IPS DF 19.7 (cell line): Measurements from ENCODE around the gene MALL.
"Not testable (repeated sequence)": the region's sequence is repeated elsewhere in the genome, so short reads cannot be mapped to it uniquely, and the experiment has no call there.

Experiments
- DNase-seq: peaks from one replicate; pipeline ENCODE4 v3.0.0-alpha.2; 2013; ENCODE audit warnings: low read depth, low spot score

The MALL gene

DNA sequence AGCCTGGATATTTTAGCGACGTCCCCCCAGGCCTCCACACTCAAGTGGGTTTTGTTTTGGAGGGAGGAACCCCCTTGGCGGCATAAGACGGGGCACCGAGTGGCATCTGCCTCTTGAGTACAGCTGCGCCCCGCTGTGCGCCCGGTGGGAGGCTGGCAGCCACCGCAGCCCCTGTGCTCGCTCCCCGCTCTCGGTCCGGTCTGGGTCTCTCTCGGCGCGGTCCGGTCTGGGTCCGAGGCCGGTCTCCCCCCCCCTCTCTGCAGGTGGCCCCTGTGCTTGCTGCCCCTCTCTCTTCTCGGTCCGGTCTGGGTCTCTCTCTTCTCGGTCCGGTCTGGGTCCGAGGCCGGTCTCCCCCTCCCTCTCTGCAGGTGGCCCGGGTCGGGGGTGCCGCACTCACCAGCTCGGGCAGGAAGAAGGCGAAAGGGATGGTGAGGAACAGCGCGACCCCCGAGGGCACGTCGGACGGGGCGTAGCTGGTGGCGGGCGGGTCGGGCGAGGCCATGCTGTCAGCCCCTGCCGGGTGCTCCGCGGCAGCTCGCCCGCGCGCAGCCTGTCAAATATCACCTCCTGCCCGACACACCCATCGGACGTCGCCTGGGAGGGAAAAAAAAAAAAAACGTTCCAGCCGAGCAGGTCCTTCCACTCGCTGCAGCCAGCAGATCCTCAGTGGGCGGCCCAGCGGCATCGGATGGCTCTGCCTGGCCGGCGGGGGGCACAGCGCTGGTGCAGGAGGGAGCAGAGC lies at the start of gene MALL:
TSS of gene MALL (minus strand) at position 532 of the 742 bp plus-strand sequence. CDS start at position 502, 30 bp downstream.
- DNase-seq = no peak

DNA sequence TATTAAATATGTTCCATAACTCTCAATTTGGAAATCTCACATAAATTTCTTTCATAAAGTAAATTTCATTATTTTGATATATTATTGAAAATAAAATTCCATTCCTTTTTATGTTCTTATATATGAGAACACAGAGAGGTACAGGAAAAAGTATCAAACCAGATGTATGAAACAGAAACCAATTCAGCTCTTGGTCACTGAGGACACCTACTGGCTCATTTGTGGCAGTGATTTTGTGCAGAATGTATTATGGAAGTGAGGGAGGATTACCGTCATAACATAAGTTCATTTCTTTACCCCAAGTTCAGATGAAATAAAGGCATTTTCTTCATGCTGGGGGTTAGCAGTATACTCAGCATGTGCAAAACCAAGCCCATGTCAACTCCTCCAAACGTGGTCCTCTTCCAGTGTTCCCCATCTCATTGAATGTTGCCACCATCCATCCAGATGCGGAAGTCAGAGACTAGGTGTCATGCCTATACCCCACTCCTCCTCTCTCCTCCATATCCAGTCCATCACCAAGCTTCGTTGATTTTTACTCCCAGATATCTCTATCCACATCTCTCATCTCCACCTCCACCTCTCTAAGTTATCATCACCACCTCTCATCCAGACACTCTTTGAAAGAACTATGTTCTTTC lies 41.7 kb upstream of the MALL start:
- DNase-seq = no peak

DNA sequence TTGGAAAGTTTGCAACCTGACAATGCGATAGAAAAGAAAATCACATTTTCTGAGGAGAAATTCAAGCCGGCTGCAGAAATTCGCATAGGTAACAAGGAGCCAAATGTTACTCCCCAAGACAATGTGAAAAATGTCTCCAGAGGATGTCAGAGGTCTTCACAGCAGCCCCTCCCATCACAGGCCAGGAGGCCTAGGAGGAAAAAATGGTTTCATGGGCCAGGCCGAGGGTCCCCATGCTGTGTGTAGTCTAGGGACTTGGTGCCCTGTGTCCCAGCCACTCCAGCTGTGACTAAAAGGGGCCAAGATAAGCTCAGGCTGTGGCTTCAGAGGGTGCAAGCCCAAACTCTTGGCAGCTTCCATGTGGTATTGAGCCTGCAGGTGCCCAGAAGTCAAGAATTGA lies 39.2 kb upstream of the MALL start:
- DNase-seq = not testable (repeated sequence)

DNA sequence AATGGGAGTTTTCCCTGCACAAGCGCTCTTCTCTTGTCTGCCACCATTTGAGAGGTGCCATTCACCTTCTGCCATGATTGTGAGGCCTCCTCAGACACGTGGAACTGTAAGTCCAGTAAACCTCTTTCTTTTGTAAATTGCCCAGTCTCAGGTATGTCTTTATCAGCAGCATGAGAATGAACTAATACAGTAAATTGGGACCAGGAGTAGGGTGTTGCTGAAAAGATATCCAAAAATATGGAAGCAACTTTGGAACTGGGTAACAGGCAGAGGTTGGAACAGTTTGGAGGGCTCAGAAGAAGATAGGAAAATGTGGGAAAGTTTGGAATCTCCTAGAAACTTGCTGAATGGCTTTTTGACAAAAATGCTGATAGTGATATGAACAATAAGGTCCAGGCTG lies 38.6 kb upstream of the MALL start:
- DNase-seq = not testable (repeated sequence)

DNA sequence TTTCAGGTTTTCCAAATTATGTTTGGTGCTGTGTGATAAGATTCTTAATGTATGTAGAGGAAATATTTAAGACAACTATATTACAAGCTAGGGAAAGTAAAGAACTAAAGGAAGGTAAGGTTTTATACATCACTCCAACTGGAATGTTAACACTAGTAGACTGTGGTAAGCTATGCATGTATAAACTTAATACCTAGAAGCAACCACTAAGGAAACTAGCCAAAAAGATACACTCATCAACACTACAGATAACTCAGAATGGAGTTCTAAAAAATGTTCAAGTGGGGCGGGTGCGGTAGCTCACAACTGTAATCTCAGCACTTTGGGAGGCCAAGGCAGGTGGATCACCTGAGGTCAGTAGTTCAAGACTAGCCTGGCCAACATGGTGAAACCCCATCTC lies 37.8 kb upstream of the MALL start:
- DNase-seq = no peak

DNA sequence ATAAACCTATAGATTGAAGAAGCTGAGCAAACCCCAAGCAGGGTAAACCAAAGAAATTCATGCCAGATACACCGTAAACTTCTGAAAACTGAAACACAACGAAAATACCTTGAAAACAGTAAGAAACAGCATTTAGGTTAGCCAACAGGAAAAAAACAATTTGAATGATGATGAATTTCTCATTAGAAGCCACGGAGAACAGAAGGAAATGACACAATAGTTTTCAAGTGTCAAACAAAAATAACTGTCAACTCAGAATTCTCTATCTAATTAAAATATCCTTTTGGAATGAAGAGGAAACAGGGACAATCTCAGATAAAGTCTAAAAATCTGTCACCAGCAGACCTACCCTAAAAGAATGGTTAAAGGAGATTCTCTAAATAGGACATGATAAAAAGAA lies 37.3 kb upstream of the MALL start:
- DNase-seq = no peak

DNA sequence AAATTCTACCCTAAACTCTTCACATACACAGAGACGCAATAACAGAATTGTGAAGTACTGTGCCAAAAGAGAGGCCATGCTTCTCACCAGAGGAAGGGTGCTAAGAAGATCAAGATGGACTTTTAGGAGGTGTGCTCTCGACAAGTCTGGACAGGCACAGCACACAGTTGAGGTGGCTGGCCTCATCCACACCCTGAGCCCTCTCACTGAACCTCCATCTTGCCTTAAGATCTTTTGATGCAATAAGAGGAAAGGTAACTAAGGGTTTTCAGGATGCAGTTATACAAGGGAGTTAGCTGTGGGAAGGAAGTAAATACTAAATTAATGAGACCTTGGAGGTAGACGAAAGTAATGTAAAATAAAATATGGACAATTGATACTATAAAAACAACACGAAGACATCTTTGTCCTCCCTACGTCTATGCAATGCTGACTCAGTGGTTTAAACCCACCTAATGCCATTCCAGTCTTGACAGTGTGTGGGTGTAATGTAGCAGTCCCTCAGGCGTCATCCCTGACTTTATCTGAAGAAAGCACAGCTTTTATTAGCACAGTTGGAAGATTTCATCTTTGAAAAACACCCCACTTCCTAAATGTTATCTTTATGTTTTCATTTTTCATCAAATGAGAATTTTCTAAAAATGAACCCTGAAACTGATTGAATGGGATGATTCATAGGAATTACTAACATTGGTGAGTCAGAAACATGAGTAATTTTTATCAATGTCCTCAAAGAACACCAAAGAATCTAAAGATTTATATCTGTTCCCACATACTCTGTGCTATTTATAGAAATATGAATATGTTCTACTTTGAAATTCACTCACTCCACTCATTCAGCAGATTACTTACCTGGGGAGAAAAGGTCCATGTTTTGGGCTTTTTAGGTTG lies 34.0 kb upstream of the MALL start:
- no peak for DNase-seq

DNA sequence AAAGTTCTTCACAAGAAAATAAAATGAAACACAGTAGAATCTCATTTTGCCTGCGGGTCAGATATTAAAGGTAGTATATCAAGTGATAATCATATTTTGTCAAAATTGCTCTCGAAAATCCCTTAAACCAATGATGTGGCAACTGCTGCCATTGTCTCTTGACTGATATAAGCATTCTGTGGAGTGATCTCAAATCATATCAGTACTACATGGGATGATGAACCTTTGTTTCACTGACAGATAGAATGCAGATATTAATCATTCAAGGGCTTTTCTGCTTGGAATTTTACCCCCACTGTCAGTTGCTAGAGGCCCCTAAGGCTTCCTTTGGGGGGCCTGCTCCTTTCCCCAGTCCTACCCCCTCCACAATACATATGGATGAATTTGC lies 31.3 kb upstream of the MALL start:
- no peak for DNase-seq

DNA sequence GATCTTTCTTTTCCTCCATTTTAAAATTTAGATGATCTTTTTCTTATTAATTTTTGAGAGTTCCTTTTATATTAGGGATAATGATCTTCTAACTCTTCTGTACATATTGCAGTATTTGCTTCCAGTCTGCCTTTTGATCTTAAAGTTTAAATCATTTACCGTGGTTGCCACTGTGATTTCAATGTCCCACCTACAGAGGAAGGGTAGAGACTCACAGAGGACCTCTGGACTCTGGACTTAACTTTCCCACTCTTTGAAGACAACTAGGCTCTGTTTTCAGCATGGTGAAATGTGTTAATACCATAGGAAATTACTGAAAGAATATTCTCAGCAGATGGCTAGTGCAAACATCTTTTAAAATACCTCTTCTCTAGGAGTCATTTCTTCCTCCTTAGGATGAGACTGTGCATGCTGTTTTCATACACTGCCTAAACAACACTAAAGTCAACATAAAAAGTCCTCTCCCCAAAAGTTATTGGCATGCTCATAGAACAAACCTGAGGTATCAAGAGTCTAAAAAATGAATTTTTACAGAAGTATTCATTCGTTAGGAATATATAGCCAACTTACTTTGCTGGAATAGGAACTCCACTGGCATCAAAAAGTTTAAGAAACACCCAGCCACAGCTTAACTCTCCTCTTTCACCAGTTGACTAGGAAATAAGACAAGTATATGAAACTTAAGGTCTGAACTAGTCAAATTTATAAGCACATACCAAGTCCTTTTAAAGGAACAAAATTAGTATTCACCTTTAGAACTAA lies 30.7 kb upstream of the MALL start:
- no peak for DNase-seq

DNA sequence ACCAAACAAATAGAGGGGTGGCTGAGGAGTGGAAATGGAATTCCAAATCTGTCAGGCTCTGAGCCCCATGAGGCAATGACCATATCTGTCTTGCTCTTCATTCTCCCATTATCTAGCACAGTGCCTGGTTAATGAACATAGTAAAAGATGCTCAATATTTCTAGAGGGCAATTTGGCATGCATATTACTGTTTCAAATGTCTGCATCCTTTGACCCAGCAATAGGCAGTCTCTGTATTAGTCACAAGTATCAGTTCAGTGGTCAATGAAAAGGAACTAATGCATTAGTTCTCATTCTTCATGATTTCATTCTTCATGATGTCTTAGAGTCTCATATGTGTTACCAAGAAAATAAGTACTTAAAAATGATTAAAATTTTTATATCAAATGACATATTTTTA lies 28.4 kb upstream of the MALL start:
- DNase-seq = no peak

DNA sequence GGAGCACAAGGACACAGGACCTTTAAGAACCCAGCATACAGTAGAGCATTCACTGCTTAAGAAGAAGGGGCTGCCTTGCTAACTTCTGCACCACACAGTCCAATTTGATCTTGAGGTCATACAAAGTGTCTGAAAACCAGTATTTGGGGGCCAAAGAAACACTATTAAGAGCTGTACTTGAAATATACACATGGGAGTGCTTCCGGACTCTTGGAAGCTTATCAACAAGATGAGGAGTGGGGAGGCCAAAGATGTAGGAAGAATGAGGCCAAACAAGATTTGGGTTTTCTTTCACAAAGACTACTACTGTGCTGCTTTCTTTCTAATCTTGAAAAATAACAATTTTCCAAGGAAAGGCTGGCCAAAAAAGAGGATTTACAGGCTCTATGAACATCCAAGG lies 24.8 kb upstream of the MALL start:
- DNase-seq = no peak

DNA sequence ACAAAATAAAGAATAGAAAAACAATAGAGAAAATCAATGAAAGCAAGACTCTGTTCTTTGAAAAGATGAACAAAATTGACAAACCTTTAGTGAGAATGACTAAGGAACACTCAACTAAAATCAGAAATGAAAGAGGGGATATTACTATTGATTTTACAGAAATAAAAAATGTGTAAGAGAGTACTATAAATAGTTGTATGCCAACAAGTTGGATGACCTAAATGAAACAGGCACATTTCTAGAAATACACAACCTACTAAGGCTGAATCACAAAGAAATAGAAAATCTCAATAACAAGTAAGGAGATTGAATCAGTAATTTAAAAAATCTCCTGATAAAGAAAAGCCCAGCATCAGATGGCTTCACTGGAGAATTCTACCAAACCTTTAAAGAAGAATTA lies 18.4 kb upstream of the MALL start:
- DNase-seq = no peak

DNA sequence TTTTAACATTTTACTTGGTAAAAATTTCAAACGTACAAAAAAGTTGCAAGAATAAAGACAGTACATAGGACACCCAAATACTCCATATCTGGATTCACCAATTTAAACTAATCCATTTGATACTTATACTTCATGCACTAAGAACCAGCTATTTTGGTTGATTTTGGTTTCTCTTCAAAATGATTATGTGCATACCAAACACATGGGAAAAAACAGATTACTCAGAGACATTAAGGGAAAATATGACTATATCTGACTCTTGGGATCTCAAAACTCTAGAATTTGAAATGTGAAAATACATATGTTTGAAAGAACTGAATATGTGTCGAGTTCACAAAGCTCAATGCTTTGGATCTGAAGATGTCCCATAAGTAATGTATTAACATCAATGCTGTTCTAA lies 15.5 kb upstream of the MALL start:
- DNase-seq = no peak

DNA sequence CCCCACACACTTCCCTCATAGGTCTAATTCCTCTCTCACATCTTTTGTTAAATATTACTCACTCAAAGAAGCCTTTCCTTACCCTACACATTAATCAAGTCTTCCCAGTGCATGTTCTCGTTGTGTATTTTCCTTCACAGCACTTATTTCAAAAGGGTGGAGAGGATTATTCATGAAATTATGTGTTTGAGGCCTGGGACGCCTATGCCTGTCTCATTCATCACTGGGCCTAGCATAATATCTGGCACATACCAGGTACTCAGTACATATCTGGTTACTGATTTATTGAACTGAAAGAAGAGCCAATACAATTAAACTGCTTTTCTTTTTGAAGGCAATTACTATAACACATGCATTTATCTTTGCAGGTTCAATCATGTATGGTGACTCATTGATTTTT lies 15.1 kb upstream of the MALL start:
- no peak for DNase-seq

DNA sequence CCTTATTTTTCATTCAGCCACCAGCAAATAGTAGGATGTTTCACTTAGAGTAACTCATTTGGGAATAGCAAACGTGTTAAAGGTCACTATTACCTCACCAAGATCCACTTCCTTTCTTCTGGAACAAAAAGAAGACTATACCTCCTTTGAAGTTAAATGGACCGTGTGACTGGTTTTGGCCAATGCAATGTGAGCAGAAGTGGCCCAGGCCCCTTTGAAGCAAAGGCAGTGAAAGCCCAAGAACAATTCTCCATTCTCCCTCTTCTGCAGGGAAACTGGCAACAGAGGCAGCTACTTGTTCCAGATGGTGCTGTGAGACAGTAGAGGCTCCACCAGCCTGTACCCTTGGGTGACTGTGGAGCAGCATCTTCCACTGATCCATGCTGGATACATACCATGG lies 11.3 kb upstream of the MALL start:
- no peak for DNase-seq

DNA sequence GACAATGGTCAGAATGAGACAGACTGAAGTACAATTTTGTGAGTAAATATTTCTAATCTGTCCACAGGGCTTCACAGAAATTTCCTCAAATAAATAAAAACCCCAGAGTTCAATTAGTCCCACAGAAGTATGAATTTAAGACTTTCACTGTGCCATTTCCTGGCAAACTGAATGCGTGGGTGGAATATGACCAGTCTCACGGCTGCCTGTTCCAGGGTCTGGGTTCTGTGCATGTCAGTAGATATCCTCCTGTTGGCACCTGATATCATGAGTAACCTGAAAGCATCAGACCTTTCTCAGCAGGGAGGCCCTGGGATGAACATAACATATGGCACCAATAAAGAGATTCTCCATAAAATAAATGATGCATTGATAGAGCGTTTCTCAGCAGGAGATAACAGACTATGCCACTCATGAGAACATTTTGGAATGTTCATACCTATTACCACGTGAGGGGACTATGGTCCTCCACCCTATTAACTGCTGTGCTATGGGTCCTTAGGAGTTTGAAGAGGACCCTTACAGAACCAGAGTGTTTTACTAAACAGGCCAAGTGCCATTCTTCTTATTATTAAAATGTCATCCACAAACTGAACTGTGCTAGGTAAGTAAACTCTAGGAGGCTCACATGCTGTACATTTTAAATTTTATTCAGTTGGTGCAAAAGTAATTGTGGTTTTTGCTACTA lies 10.6 kb upstream of the MALL start:
- no peak for DNase-seq

DNA sequence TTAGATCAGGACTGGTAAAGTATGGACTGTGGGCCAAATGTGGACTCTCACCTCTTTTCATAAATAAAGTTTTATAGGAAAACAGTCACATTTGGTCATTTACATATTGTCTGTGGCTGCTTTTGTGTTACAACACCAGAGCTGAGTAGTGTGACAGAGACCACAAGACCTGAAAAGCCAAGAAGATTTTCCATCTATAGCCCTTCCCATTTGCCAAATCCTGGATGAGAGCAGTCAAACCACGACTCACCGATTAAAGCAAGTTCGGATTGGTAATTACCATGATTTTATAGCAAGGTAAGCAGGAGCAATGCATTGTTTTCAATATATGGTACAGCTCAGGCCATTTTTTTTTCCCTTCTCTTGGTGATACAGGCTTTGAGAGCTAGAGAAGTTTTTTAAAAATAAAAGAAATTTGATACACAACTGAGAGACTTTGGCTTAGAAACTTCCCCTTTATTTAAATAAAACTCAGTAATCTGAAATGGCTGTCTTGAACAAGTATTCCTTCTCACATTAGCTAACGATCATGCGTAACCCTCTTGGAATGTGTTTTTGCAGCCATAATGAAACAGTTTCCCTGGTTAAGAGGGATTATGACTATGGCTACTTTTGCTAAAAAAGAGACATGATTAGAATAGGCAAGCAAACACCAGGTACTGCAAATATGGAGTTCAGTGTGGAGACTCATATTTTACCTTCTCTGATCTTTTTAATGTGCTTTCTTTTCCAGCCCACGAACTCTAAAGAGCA lies 9.5 kb upstream of the MALL start:
- no peak for DNase-seq

DNA sequence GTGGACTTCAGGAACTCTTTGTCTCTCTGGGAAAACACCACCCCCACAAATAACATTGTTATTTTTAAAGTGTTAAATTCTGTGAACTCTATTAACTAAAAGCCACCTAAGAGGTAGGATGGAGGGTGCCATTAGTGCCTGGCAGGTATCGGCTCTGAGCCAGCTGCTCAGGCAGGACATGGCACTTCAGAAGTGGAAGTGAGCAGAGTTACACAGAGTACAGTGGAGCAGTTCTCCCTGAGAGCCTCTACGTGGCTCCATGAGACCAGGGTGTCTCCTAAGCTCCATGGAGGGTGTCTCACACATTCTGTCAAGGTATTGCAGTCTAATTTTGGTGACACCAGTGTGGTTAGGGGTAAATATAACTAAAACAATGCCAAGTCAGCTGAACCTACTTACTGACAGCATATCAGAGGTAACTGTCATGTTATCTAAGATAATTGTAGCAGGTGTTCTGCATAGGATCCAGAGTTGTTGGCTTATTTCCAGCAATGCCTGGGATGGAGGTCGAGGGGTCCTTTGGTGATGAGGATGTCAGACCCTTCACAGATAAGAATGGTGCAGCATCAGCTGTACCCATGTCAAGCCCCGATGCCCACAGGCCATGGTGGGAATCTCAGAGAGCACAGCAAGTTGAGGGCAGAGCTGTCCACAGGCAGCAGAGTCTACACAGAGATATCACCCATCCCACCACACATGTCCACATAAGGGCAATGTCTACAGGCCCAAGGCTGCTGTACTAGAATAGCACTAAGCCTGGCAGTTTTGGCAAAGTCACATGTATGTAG lies 8.6 kb upstream of the MALL start:
- DNase-seq = no peak

DNA sequence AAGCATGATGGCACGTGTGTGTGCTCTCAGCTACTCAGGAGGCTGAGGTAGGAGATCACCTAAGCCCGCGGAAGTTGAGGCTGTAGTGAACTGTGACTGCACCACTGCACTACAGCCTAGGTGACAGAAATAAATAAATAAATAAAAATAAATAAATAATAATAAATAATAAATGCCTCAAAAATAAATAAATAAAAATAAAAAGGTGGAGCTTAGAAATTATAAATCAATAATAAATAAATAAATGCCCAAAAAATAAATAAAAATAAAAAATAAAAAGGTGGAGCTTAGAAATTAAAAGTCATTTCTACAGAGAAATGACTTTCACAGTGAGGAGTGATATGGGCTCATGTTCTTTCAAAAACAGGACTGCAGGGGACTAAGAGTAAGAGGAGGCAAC lies 6.0 kb upstream of the MALL start:
- DNase-seq = no peak

DNA sequence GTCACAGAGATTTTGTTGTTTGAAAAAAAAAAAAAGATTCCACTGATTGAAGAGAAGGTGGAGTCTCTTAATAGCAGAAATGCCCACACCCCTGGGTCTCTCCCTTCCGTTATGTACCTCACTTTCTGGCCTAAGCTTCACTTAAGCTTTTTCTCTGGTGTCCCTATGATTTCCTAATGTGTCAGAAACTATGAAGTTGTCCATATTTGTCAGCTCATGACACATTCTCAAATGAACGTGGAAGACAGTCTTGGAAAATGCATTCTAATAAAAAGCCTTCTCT lies 5.4 kb upstream of the MALL start:
- no peak for DNase-seq
